GM12872 (cell line): ENCODE results near the gene DLK2.

Experiments used
- CTCF ChIP-seq: IDR thresholded peaks from 3 replicates; pipeline ENCODE4 v1.5.1; 2011; ENCODE audit warnings: low read depth, mild to moderate bottlenecking, low read length, moderate library complexity; ENCODE audit not compliant: insufficient read depth

DLK2 gene

GRCh38 chr6:43477235-43478007 is 22.1 kb upstream of the DLK2 start, which contains the start of gene TJAP1:
Gene TJAP1, plus strand, starts transcription at chr6:43477570. Its CDS starts 21,432 bp downstream, at chr6:43499002.
- no peak for TF ChIP-seq CTCF

GRCh38 chr6:43476746-43477145 is 21.4 kb upstream of the DLK2 start:
- no peak for TF ChIP-seq CTCF

GRCh38 chr6:43475516-43475915 is 20.2 kb upstream of the DLK2 start:
- TF ChIP-seq CTCF: no peak

GRCh38 chr6:43472515-43472914 is 17.2 kb upstream of the DLK2 start:
- TF ChIP-seq CTCF: no peak

- no peak for TF ChIP-seq CTCF
Observed at GRCh38 chr6:43471399-43471798, 16.1 kb upstream of the DLK2 start.

GRCh38 chr6:43469947-43470346 is 14.6 kb upstream of the DLK2 start:
- TF ChIP-seq CTCF: no peak

GRCh38 chr6:43468748-43469681 is 13.7 kb upstream of the DLK2 start:
- no peak for TF ChIP-seq CTCF
